H1 (cell line): ENCODE data around the gene NEDD4.

Experiments
- POLR2A ChIP-seq, 2 experiments: IDR thresholded peaks; 1 replicate in 1 of 2; 2 replicates in 1 of 2; pipeline ENCODE4 v1.6.1; 2011; ENCODE audit warnings: low read depth in 2 of 2, low read length in 2 of 2, mild to moderate bottlenecking in 2 of 2; ENCODE audit errors: control extremely low read depth in 1 of 2
- POLR2AphosphoS5 ChIP-seq: IDR thresholded peaks from 2 replicates; pipeline ENCODE4 v1.6.1; 2011; ENCODE audit warnings: low read depth, low read length

GRCh38 chr15:55780292-55780691 is 213.1 kb downstream of the NEDD4 start:
- TF ChIP-seq POLR2AphosphoS5 (no peak), POLR2A (IDR thresholded peaks at IDR 0.05; ENCODE audit: control extremely low read depth in 1 of 2, low read depth in 2 of 2, low read length in 2 of 2) (no peak)
